Activated CD8-positive, alpha-beta memory T cell treated with anti-CD3 and anti-CD28 coated beads for 1 hour (primary cell): ENCODE data around the gene SLC25A40.
"Not testable (repeated sequence)": the region's sequence is repeated elsewhere in the genome, so short reads cannot be mapped to it uniquely, and the experiment has no call there.

ENCODE experiments used
- DNase-seq, 2 donors: peaks; one replicate each; pipeline ENCODE4 v3.0.0-alpha.2; 2020; ENCODE audit warnings: low read depth in 1 of 2; ENCODE audit errors: extremely low read depth in 1 of 2

SLC25A40 gene, protein sequence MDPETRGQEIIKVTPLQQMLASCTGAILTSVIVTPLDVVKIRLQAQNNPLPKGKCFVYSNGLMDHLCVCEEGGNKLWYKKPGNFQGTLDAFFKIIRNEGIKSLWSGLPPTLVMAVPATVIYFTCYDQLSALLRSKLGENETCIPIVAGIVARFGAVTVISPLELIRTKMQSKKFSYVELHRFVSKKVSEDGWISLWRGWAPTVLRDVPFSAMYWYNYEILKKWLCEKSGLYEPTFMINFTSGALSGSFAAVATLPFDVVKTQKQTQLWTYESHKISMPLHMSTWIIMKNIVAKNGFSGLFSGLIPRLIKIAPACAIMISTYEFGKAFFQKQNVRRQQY

GRCh38 chr7:87876040-87876868 is at the start of gene SLC25A40, which contains the start of gene DBF4:
Gene SLC25A40, minus strand, starts transcription at chr7:87876360. Its CDS starts 17,633 bp downstream, at chr7:87858727.
Gene DBF4, plus strand, starts transcription at chr7:87876493. Its CDS starts 240 bp downstream, at chr7:87876733.
- peak; percentile 82 to 90 for DNase-seq

GRCh38 chr7:87922759-87923395 is 46.7 kb upstream of the SLC25A40 start:
- DNase-seq, result not testable (repeated sequence)

DNA sequence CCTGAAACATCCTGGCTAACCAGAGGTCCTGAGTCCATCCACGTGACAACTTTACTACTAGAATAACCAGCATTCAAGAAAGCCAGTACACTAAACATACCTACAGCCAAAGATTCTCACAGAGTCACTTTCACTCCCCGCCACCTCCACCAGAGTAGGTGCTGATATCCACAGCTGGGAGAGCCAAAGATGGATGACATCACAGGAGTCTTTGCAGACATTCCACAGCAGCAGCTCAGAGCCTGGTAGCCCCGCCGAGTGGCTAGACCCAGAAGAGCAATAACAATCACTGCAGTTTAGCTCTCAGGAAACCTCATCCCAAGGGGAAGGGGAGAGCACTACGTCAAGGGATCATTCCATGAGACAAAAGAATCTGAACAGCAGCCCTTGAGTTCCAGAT is 44.4 kb upstream of the SLC25A40 start:
- no peak for DNase-seq

- no peak for DNase-seq
Measured at GRCh38 chr7:87919875-87920274, 43.7 kb upstream of the SLC25A40 start.

DNA sequence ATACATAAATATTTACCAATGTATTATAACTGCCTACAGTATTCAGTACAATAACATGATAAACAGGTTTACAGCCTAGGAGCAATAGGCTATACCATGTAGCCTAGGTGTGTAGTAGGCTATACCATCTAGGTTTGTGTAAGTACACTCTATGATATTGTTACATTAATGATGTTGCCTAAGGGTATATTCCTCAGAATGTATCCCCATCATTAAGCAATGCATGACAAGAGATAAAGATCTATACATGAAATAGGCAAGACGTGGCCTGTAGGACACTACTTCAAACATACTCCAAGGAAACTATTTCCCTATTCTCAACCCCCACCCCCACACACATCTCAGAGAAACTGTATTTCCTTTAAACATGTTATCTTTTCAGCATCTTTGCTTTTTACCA is 42.6 kb upstream of the SLC25A40 start:
- no peak for DNase-seq

DNA sequence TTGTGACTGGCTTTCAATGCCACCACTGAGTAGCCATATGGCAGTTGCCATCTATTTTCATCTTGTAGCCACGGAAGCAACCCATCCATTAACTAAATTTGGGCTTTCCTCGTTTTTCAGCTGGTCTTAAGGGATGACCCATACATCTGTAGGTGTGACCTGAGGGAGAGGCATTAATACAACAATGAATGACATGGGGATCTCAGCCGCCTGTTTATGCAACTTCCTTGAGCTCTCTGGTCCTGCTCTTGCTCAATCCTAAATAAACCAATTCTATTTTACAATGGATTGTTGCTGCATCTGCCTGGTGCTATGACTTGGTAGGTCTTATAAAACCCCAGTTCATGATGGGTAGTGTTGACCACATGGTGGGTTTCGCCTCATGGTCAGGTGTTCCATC is 36.0 kb upstream of the SLC25A40 start:
- no peak for DNase-seq

GRCh38 chr7:87908814-87909213 is 32.7 kb upstream of the SLC25A40 start:
- not testable (repeated sequence) for DNase-seq

GRCh38 chr7:87907136-87907906 is 31.2 kb upstream of the SLC25A40 start:
- DNase-seq, result not testable (repeated sequence)

GRCh38 chr7:87899255-87899654 is 23.1 kb upstream of the SLC25A40 start:
- DNase-seq, result no peak

DNA sequence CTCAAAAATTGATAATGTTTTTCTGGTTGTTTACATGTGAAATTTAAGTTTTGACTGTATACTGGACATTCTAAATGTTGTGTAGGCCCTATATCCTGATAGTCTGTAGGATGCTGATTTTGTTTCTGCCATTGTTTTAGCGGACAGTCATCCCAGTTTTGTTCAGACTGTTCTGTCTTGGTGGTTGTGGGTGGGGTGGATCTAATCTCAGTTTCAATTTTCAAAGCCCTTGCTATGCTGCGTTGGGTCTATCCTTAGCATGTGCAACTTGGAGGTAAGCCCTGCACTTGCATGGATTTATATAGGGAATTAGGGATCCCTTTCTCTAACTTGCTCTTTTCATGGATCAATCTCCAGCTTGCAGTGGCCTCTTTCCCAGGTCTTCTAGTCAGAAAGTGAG is 19.2 kb upstream of the SLC25A40 start:
- DNase-seq, result no peak

DNA sequence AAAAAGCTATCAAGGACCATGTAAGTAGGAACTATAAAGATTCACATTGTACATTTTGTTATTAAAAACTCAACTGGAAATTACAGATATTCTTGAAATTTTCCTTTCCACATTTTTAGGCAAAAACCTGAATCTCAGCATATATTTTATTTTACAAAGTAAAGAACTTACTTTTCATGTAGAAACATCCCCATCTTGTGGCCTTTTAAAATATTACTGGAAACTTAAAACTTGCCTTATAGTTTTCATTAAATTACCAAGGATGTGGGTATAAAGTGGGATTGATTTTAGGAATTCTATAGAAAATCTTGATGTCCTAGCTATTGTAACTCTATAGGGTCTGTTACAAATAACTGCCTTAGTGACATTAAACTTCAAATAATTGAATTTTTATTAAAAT is 10.7 kb upstream of the SLC25A40 start:
- DNase-seq, result no peak

DNA sequence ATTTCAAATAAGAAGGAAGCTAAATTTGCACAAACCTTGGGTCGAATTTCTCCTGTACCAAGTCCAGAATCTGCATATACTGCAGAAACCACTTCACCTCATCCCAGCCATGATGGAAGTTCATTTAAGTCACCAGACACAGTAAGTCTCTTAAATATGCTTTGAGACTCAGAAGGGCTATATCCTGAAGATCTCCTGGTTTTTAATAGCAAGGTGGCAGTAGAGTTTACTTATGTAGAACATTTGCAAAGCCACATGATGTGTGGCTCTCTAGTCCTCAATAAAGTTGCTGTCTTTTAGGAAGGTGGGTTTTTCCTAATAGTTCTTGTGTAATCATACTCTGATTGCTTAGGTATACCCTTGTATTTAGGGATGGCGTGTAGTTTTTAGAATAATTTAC is 8.9 kb upstream of the SLC25A40 start:
- no peak for DNase-seq

DNA sequence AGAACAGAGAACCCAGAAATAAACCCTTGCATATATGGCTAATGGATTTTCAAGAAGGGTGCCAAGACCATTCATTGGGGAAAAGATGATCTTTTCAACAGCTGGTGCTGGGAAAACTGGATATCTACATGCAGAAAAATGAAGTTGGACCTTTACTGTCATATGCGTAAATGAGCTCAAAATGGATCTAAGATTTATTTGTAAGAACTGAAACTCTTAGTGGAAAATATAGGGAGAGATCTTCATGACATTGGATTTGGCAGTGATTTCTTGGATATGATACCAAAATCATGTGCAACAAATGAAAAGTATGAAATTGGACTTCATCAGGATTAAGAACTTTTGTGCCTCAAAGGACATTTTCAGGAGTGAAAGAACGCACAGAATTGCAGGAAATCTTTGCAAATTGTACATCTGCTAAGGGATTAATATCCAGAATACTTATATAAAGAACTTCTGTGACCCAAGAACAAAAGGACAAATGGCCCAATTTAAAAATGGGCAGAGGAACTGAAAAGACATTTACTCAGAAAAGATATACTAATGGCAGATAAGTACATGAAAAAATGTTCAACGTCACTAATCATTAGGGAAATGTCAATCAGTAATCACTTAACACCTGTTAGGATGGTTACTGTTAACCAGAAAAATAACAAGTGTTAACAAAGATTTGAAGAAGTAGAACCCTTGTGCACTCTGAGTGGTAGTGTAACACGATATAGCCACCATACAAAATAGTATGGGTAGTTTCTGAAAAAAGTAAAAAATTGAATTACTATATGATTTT is 6.2 kb upstream of the SLC25A40 start:
- no peak for DNase-seq

DNA sequence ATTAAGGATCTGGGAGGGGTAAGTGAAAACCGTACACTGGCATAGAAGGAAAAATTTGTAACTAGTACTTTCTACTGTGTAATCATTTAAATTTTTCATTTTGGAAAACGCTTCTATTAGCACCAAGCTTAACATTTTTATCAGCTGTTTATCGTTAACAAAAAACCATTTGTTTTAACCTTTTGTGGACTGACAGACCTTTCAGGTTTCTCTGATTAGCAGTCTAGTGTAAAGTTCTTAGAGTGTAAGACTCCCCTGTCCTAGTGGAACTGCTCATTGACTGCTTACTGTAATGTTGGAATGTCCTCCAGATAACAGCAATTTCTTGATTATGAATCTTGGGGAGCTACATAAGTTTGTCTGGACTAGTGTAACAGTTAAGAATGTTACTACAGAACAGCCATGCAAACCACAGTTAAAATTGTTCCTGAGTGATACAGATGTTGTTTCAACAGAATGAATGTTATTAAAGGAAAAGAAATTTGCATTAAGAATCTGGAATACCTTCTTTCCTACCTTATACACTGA is 2.1 kb upstream of the SLC25A40 start:
- no peak for DNase-seq

- no peak for DNase-seq
Measured at GRCh38 chr7:87877366-87878040, 1.3 kb upstream of the SLC25A40 start.

- peak in 1 of 2 donors; percentile 20 for DNase-seq
Measured at GRCh38 chr7:87876869-87877234, 692 bp upstream of the SLC25A40 start.

DNA sequence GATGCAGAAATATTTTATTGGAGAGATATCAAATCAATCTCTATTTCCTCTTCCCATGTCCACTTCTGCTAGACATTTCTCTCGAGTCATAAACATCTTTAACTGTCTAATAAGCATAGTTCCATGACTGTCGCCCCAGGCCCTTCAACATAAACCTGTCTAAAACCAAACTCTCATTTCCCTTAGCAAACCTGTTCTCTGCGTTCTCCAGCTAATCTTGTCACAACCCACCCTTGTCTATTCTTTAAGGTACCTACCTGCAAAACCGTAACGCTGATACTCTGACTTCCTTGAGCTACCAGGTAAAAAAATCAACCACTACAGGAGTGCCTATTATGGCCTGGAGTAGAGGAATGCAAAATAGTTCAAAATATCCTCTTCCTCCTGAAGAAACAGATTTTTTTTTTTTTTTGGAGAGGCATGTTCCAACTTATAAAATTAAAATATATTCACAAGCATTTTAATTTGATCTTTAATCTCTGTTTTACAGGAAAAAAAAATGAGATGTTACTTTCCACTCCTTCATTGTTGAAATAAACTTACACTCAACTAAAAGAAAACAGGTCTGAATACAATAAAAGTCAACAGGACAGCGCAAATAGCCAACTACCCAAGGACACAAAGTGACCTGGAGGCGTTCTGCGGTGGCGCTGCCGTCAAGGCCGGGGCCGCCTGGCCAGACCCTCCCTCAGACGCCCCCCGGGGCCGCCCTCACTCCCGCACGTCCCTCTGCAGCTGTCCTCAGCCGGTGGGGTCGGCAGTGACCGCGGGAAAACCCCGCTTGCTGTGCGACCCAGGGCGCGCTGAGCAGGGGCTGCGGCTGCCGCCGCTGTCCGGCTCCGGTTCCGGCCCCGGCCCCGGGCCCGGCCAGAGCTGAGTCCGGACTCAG is 765 bp downstream of the SLC25A40 start:
- no peak for DNase-seq

GRCh38 chr7:87874066-87874465 is 2.1 kb downstream of the SLC25A40 start:
- DNase-seq, result no peak
